ENCODE measurements around the gene ERFE.
A peak's percentile ranks its signal among the peaks of the same experiment; 100 is the strongest.

Gene ERFE

DNA sequence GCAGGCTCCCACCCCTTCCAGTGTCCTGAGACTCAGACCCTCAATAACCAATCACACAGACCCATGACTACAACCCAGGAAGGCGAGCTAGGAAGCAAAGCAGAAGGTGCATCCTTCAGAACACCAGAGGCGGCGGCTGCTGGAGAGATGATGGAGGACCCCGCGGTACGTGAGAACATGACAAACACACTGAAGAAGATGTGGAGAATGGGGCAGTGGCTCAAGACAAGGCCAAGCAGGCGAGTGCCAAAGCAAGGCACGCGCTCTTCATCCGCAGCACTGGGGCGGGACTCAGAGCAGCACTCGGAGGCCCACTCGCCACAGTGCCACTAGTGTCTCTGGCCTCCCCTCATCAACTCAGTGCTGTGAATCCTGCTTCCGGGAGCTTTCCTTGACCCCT lies 13.7 kb downstream of the ERFE start:
- Histone ChIP-seq H4K20me1 (ENCODE audit: insufficient read depth, low read length) (no peaks in the 10 kb centered on the region), H3K4me1 (ENCODE audit: low read length) (no peaks in the 10 kb centered on the region), H2AFZ (ENCODE audit: low read length) (no peak overlapping the region), H3K79me2 (ENCODE audit: low read length) (no peaks in the 10 kb centered on the region), H3F3A (ENCODE audit: insufficient read depth, low read length) (no peaks in the 10 kb centered on the region), H3K36me3 (replicated peaks; ENCODE audit: insufficient read depth, low read length) (no peaks in the 10 kb centered on the region; the same call in none of the 2 replicates), H3K27me3 (replicated peaks; ENCODE audit: insufficient read depth, low read length) (no peaks in the 10 kb centered on the region), H3K9ac (ENCODE audit: low read length) (no peak overlapping the region), H3K4me2 (ENCODE audit: low read depth, low read length) (no peak overlapping the region), H3K9me2 (replicated peaks; ENCODE audit: insufficient read depth, low read length) (no peaks in the 10 kb centered on the region), H3K9me3 (replicated peaks; ENCODE audit: insufficient read depth, low read length) (no peaks in the 10 kb centered on the region), H3K27ac (ENCODE audit: low read length) (no peak overlapping the region), H3K4me3 (ENCODE audit: low read length) (no peak overlapping the region)
- DNase-seq: no peak
- TF ChIP-seq EZH2 (optimal IDR thresholded peaks at IDR 0.05; ENCODE audit: low read depth, low read length) (no peak), EZH2phosphoT487 (IDR thresholded peaks at IDR 0.05; ENCODE audit: low read length) (no peak)
- TF ChIP-seq, protein P1, sequence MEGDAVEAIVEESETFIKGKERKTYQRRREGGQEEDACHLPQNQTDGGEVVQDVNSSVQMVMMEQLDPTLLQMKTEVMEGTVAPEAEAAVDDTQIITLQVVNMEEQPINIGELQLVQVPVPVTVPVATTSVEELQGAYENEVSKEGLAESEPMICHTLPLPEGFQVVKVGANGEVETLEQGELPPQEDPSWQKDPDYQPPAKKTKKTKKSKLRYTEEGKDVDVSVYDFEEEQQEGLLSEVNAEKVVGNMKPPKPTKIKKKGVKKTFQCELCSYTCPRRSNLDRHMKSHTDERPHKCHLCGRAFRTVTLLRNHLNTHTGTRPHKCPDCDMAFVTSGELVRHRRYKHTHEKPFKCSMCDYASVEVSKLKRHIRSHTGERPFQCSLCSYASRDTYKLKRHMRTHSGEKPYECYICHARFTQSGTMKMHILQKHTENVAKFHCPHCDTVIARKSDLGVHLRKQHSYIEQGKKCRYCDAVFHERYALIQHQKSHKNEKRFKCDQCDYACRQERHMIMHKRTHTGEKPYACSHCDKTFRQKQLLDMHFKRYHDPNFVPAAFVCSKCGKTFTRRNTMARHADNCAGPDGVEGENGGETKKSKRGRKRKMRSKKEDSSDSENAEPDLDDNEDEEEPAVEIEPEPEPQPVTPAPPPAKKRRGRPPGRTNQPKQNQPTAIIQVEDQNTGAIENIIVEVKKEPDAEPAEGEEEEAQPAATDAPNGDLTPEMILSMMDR (IDR thresholded peaks at IDR 0.05; ENCODE audit: low read length): no peak

DNA sequence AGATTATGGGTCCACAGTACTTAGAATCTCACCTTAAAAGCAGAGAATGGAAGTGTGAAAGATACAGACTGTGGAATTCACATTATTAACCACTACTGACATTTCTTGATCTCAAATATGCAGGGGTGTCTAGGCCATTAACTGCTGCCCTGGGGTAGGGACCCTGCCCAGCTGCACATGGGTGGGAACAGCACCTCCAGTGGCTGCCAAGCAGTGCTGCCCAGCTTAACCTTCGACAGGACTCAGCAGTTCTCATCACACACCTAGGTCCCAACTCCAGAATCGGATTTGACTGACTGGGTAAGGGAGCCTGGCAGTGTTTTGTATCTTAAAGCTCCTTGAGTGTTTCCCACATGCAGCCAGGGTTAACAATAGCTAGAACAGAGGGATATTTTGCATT lies 14.9 kb downstream of the ERFE start:
- no peak for DNase-seq
- no peaks in the 10 kb centered on the region; the same call in none of the 2 replicates for H3K36me3 ChIP-seq (replicated peaks; ENCODE audit: insufficient read depth, low read length)
- H3K27ac ChIP-seq (ENCODE audit: low read length): no peak overlapping the region

DNA sequence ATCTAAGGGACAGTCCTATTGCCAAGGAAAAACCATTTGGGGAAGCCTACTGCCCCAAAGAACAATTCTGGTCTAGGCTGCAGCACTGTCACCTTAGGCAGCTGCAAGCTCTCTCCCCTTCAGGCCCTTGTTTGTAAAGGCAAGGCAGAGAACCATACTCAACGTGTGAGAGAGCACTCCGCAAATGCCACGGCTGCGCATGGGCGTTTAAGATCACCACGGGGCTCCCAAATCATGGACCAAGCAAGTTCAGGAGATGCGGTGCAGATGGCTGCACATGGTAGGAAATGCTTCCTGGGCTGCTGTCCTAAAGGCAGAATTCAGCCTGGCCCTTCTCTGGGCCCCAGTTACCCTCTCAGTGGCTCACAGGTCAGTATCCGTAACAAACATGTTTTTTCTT lies 15.5 kb downstream of the ERFE start:
- H3K4me1 ChIP-seq (ENCODE audit: low read length): no peaks in the 10 kb centered on the region
- H3F3A ChIP-seq (ENCODE audit: insufficient read depth, low read length): no peaks in the 10 kb centered on the region
- TF ChIP-seq, protein P1 (IDR thresholded peaks at IDR 0.05; ENCODE audit: low read length): no peak
- TF ChIP-seq EZH2phosphoT487 (IDR thresholded peaks at IDR 0.05; ENCODE audit: low read length): no peak
- TF ChIP-seq EZH2 (optimal IDR thresholded peaks at IDR 0.05; ENCODE audit: low read depth, low read length): no peak
- no peak overlapping the region for H2AFZ ChIP-seq (ENCODE audit: low read length)
- H3K79me2 ChIP-seq (ENCODE audit: low read length): no peaks in the 10 kb centered on the region
- no peak overlapping the region for H3K4me3 ChIP-seq (ENCODE audit: low read length)
- H3K27me3 ChIP-seq (replicated peaks; ENCODE audit: insufficient read depth, low read length): no peaks in the 10 kb centered on the region
- no peak for DNase-seq
- no peaks in the 10 kb centered on the region for H3K9me2 ChIP-seq (replicated peaks; ENCODE audit: insufficient read depth, low read length)
- no peaks in the 10 kb centered on the region for H4K20me1 ChIP-seq (ENCODE audit: insufficient read depth, low read length)
- H3K9ac ChIP-seq (ENCODE audit: low read length): no peak overlapping the region
- no peak overlapping the region for H3K27ac ChIP-seq (ENCODE audit: low read length)
- no peaks in the 10 kb centered on the region; the same call in none of the 2 replicates for H3K36me3 ChIP-seq (replicated peaks; ENCODE audit: insufficient read depth, low read length)
- H3K9me3 ChIP-seq (replicated peaks; ENCODE audit: insufficient read depth, low read length): no peaks in the 10 kb centered on the region
- no peak overlapping the region for H3K4me2 ChIP-seq (ENCODE audit: low read depth, low read length)

More for the DNA sequence above, 14.9 kb downstream of the ERFE start:
- Histone ChIP-seq H3K4me3 (ENCODE audit: low read length) (no peak overlapping the region), H3K4me1 (ENCODE audit: low read length) (no peaks in the 10 kb centered on the region), H3K79me2 (ENCODE audit: low read length) (no peaks in the 10 kb centered on the region), H3K9me3 (replicated peaks; ENCODE audit: insufficient read depth, low read length) (no peaks in the 10 kb centered on the region), H3K4me2 (ENCODE audit: low read depth, low read length) (no peak overlapping the region), H3K27me3 (replicated peaks; ENCODE audit: insufficient read depth, low read length) (no peaks in the 10 kb centered on the region), H2AFZ (ENCODE audit: low read length) (no peak overlapping the region), H3F3A (ENCODE audit: insufficient read depth, low read length) (no peaks in the 10 kb centered on the region), H4K20me1 (ENCODE audit: insufficient read depth, low read length) (no peaks in the 10 kb centered on the region), H3K9me2 (replicated peaks; ENCODE audit: insufficient read depth, low read length) (no peaks in the 10 kb centered on the region), H3K9ac (ENCODE audit: low read length) (no peak overlapping the region)
- TF ChIP-seq EZH2phosphoT487 (IDR thresholded peaks at IDR 0.05; ENCODE audit: low read length) (no peak), EZH2 (optimal IDR thresholded peaks at IDR 0.05; ENCODE audit: low read depth, low read length) (no peak)
- TF ChIP-seq, protein P1 (IDR thresholded peaks at IDR 0.05; ENCODE audit: low read length): peak; percentile 21; the same call in 1 of the 2 replicates
